ENCODE results near the gene IL6.
"Not testable (repeated sequence)": the region's sequence is repeated elsewhere in the genome, so short reads cannot be mapped to it uniquely, and the experiment has no call there.

IL6 gene

DNA sequence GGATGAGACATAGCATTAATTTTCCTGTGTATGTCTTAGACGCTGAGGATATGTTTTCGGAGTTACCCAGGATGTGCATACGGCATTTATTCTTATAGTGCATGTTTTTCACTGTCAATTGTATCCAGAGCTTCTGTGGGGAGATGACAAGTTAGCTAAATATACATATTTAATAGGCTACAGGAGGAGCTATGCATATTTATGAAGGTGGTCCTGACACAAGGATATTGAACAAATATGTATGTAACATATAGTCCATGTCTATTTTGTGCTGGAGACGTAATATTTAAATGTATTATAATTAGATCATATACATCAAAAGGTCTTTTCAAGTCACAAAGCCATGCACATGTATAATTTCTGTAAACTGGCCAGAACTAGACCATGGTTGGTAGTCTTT, 16.0 kb downstream of the IL6 start:
- no peaks in the 10 kb centered on the region for H3K4me1 ChIP-seq (ENCODE audit: control insufficient read depth, insufficient read depth, low read length)
- H3K36me3 ChIP-seq (ENCODE audit: control insufficient read depth, insufficient read depth, low read length), result no peaks in the 10 kb centered on the region
- no peak overlapping the region for H3K9ac ChIP-seq (ENCODE audit: low read length)
- H3K27me3 ChIP-seq (ENCODE audit: control insufficient read depth, insufficient read depth, low read length), result no peaks in the 10 kb centered on the region
- no peak overlapping the region for H3K27ac ChIP-seq (ENCODE audit: low read depth, low read length)
- no peak overlapping the region for H3K4me3 ChIP-seq (ENCODE audit: low read length)

DNA sequence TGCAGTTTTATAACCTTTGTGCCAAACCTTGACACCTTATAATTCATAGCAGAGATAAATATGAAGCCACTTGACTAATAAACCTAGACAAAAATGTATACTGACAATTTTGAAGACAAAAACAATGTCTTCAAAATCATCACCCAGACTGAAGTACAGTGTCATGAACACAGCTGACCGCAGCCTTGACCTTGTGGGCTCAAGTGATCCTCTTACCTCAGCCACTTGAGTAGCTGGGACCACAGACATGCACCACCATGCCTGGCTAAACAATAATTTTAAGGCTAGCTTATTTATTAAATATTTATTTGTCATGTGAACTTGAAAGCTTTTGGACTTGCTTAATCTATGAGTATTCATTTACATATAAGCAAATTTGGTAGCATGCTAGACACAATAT, 24.3 kb downstream of the IL6 start:
- no peak overlapping the region for H3K27ac ChIP-seq (ENCODE audit: low read depth, low read length)
- no peaks in the 10 kb centered on the region for H3K27me3 ChIP-seq (ENCODE audit: control insufficient read depth, insufficient read depth, low read length)
- no peaks in the 10 kb centered on the region for H3K4me1 ChIP-seq (ENCODE audit: control insufficient read depth, insufficient read depth, low read length)
- H3K36me3 ChIP-seq (ENCODE audit: control insufficient read depth, insufficient read depth, low read length), result no peaks in the 10 kb centered on the region
- no peak overlapping the region for H3K4me3 ChIP-seq (ENCODE audit: low read length)
- H3K9ac ChIP-seq (ENCODE audit: low read length), result no peak overlapping the region

DNA sequence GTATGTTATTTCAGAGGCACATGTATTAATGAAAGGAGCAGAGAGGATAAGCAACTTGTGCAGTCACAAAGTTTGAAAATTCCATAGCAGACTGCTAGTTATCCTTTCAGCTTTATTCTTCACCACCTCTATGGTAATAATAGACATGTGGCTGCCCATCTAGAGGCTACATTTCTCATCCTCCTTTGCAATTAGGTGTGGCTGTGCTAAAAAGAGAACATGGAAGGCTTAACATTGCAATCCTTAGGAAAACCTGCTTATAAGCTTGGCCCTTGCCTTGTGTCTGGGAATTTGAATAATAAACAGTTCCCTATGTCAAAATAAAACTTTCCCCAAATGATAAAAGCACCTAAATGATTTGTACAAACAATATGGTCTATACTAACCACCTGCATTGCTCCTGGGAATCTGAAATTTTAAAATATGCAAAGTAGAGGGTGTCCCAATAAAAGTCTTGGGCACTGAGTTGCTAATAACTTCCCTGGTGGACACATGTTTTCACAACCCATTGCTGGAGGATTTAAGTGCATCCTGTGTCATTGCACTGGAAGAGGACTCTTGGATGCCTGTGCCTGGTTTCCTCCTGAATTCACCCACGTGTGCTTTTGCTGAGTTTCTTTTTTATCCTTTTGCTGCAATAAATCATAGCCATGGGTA, 30.5 kb downstream of the IL6 start:
- Histone ChIP-seq H3K27me3 (ENCODE audit: control insufficient read depth, insufficient read depth, low read length) (no peaks in the 10 kb centered on the region), H3K4me3 (ENCODE audit: low read length) (no peak overlapping the region), H3K27ac (ENCODE audit: low read depth, low read length) (no peak overlapping the region), H3K36me3 (ENCODE audit: control insufficient read depth, insufficient read depth, low read length) (no peaks in the 10 kb centered on the region), H3K4me1 (ENCODE audit: control insufficient read depth, insufficient read depth, low read length) (no peaks in the 10 kb centered on the region), H3K9ac (ENCODE audit: low read length) (no peak overlapping the region)

- no peaks in the 10 kb centered on the region for H3K36me3 ChIP-seq (ENCODE audit: control insufficient read depth, insufficient read depth, low read length)
- H3K4me3 ChIP-seq (ENCODE audit: low read length), result no peak overlapping the region
- H3K4me1 ChIP-seq (ENCODE audit: control insufficient read depth, insufficient read depth, low read length), result no peaks in the 10 kb centered on the region
- no peaks in the 10 kb centered on the region for H3K27me3 ChIP-seq (ENCODE audit: control insufficient read depth, insufficient read depth, low read length)
- no peak overlapping the region for H3K9ac ChIP-seq (ENCODE audit: low read length)
- no peak overlapping the region for H3K27ac ChIP-seq (ENCODE audit: low read depth, low read length)
These were observed 31.6 kb downstream of the IL6 start for GRCh38 chr7:22758576-22758975.

GRCh38 chr7:22759721-22760120, 32.7 kb downstream of the IL6 start:
- no peak overlapping the region for H3K4me3 ChIP-seq (ENCODE audit: low read length)
- no peaks in the 10 kb centered on the region for H3K36me3 ChIP-seq (ENCODE audit: control insufficient read depth, insufficient read depth, low read length)
- H3K4me1 ChIP-seq (ENCODE audit: control insufficient read depth, insufficient read depth, low read length), result no peaks in the 10 kb centered on the region
- H3K27ac ChIP-seq (ENCODE audit: low read depth, low read length), result no peak overlapping the region
- H3K9ac ChIP-seq (ENCODE audit: low read length), result no peak overlapping the region
- H3K27me3 ChIP-seq (ENCODE audit: control insufficient read depth, insufficient read depth, low read length), result no peaks in the 10 kb centered on the region

- no peaks in the 10 kb centered on the region for H3K27me3 ChIP-seq (ENCODE audit: control insufficient read depth, insufficient read depth, low read length)
- H3K9ac ChIP-seq (ENCODE audit: low read length), result no peak overlapping the region
- no peak overlapping the region for H3K4me3 ChIP-seq (ENCODE audit: low read length)
- H3K36me3 ChIP-seq (ENCODE audit: control insufficient read depth, insufficient read depth, low read length), result no peaks in the 10 kb centered on the region
- H3K4me1 ChIP-seq (ENCODE audit: control insufficient read depth, insufficient read depth, low read length), result no peaks in the 10 kb centered on the region
- no peak overlapping the region for H3K27ac ChIP-seq (ENCODE audit: low read depth, low read length)
These were observed 35.9 kb downstream of the IL6 start for GRCh38 chr7:22762866-22763265.

- Histone ChIP-seq H3K4me1 (ENCODE audit: control insufficient read depth, insufficient read depth, low read length) (no peaks in the 10 kb centered on the region), H3K27ac (ENCODE audit: low read depth, low read length) (no peak overlapping the region), H3K27me3 (ENCODE audit: control insufficient read depth, insufficient read depth, low read length) (no peaks in the 10 kb centered on the region), H3K4me3 (ENCODE audit: low read length) (no peak overlapping the region), H3K9ac (ENCODE audit: low read length) (no peak overlapping the region), H3K36me3 (ENCODE audit: control insufficient read depth, insufficient read depth, low read length) (no peaks in the 10 kb centered on the region)
These were observed 38.6 kb downstream of the IL6 start for GRCh38 chr7:22765609-22766008.

DNA sequence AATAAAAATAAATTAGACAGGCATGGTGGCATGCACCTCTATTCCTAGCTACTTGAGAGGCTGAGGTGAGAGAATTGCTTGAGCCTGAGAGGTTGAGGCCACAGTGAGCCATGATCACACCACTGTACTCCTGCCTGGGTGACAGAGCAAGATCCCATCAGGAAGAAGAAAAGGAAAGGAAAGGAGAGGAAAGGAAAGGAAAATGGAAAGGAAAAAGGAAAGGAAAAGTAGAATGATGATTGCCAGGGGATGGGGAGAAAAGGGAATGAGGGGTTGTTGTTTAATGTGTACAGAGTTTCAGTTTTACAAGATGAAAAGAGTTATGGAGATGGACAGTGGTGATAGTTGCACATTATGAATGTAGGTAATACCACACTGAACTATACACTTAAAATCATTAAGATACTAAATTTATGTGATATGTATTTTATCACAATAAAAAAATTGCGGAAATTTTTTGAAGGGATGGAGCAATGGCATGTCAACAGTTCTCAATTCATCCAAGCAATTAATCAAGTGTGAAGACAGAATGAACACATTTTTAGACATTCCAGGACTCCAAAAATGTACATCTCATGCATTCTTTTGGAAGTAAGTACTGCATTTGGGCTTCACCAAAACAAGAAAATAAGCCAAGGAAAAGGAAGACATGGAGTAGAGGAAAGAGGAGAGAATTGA, 44.3 kb downstream of the IL6 start:
- no peaks in the 10 kb centered on the region for H3K27me3 ChIP-seq (ENCODE audit: control insufficient read depth, insufficient read depth, low read length)
- H3K36me3 ChIP-seq (ENCODE audit: control insufficient read depth, insufficient read depth, low read length), result no peaks in the 10 kb centered on the region
- H3K27ac ChIP-seq (ENCODE audit: low read depth, low read length), result no peak overlapping the region
- no peak overlapping the region for H3K4me3 ChIP-seq (ENCODE audit: low read length)
- H3K4me1 ChIP-seq (ENCODE audit: control insufficient read depth, insufficient read depth, low read length), result no peaks in the 10 kb centered on the region
- no peak overlapping the region for H3K9ac ChIP-seq (ENCODE audit: low read length)

GRCh38 chr7:22771872-22772228, 44.9 kb downstream of the IL6 start:
- Histone ChIP-seq H3K27me3 (ENCODE audit: control insufficient read depth, insufficient read depth, low read length) (no peaks in the 10 kb centered on the region), H3K36me3 (ENCODE audit: control insufficient read depth, insufficient read depth, low read length) (no peaks in the 10 kb centered on the region), H3K4me1 (ENCODE audit: control insufficient read depth, insufficient read depth, low read length) (no peaks in the 10 kb centered on the region)

GRCh38 chr7:22772885-22773284, 45.9 kb downstream of the IL6 start:
- no peaks in the 10 kb centered on the region for H3K4me1 ChIP-seq (ENCODE audit: control insufficient read depth, insufficient read depth, low read length)
- H3K9ac ChIP-seq (ENCODE audit: low read length), result no peak overlapping the region
- H3K27me3 ChIP-seq (ENCODE audit: control insufficient read depth, insufficient read depth, low read length), result no peaks in the 10 kb centered on the region
- H3K36me3 ChIP-seq (ENCODE audit: control insufficient read depth, insufficient read depth, low read length), result no peaks in the 10 kb centered on the region
- no peak overlapping the region for H3K27ac ChIP-seq (ENCODE audit: low read depth, low read length)
- H3K4me3 ChIP-seq (ENCODE audit: low read length), result no peak overlapping the region

More at GRCh38 chr7:22771872-22772228, 44.9 kb downstream of the IL6 start:
- H3K4me3 ChIP-seq (ENCODE audit: low read length), result no peak overlapping the region
- H3K9ac ChIP-seq (ENCODE audit: low read length), result no peak overlapping the region
- H3K27ac ChIP-seq (ENCODE audit: low read depth, low read length), result no peak overlapping the region

DNA sequence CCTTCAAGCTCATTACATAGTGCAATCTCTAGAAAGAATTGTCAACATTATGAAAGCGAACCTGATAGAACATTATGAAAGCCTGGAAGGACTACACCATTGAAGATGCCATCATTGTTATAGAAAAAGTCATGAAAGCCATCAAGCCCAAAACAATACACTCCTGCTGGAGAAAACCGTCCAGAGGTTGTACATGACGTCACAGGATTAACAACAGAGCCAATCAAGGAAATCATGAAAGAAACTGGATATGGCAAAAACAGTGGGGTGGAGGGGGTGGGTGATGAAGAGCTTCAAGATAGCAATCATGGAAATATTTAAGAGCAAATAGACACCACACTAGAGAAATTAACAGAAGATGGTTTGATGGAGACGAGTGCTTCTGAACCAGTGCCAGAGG, 50.0 kb downstream of the IL6 start:
- Histone ChIP-seq H3K4me1 (ENCODE audit: control insufficient read depth, insufficient read depth, low read length) (no peaks in the 10 kb centered on the region), H3K27me3 (ENCODE audit: control insufficient read depth, insufficient read depth, low read length) (no peaks in the 10 kb centered on the region)

DNA sequence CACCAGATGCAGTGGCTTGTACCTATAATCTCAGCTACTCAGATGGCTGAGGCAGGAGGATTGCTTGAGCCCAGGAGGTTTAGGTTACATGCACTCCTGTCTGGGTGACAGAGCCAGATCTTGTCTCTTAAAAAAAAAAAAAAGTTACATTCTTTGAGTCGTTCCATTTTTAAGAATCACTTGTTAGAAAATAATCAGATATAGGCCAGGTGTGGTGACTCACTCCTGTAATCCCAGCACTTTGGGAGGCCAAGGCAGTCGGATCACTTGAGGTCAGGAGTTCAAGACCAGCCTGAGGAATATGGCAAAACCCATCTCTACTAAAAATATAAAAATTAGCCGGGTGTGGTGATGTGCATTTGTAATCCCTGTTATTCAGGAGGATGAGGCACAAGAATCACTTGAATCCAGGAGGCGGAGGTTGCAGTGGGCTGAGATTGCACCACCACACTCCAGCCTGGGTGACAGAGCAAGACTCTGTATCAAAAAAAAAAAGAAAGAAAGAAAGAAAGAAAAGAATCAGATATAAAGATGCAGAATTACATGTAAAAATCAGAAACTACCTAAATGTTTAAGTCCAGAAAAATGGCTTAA, 52.8 kb downstream of the IL6 start:
- H3K27ac ChIP-seq (ENCODE audit: low read depth, low read length); H3K4me1 ChIP-seq (ENCODE audit: control insufficient read depth, insufficient read depth, low read length); H3K9ac ChIP-seq (ENCODE audit: low read length); H3K4me3 ChIP-seq (ENCODE audit: low read length); H3K27me3 ChIP-seq (ENCODE audit: control insufficient read depth, insufficient read depth, low read length); H3K36me3 ChIP-seq (ENCODE audit: control insufficient read depth, insufficient read depth, low read length): not testable (repeated sequence)

More for the DNA sequence above, 50.0 kb downstream of the IL6 start:
- Histone ChIP-seq H3K36me3 (ENCODE audit: control insufficient read depth, insufficient read depth, low read length) (no peaks in the 10 kb centered on the region), H3K9ac (ENCODE audit: low read length) (no peak overlapping the region), H3K27ac (ENCODE audit: low read depth, low read length) (no peak overlapping the region), H3K4me3 (ENCODE audit: low read length) (no peak overlapping the region)

DNA sequence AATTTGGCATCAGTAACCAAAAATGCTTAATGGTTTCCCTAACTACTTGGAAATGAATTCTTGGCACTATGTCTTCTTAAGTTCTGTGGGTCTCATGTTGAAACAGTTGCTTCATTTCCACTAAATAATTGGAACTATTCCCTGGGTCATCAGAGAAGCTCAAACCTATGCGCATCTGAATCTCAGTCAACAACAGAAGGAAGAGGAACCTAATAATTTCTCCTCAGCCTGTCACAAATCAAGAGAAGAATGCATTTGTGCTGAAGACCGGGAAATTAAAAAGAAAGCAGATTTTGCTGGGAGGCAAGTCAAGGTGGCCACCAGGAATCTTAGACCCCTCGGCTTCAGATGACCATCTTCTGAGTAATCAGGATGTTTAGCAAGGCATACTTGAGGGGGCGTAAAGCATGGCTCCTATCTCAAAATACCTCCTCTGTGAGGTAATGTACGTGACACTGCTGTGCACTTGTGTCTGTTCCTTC, 54.3 kb downstream of the IL6 start:
- Histone ChIP-seq H3K27me3 (ENCODE audit: control insufficient read depth, insufficient read depth, low read length) (no peaks in the 10 kb centered on the region), H3K4me1 (ENCODE audit: control insufficient read depth, insufficient read depth, low read length) (no peaks in the 10 kb centered on the region), H3K9ac (ENCODE audit: low read length) (no peak overlapping the region), H3K4me3 (ENCODE audit: low read length) (no peak overlapping the region), H3K36me3 (ENCODE audit: control insufficient read depth, insufficient read depth, low read length) (no peaks in the 10 kb centered on the region), H3K27ac (ENCODE audit: low read depth, low read length) (no peak overlapping the region)
